ENCODE measurements around the gene CLDN5. TPM values are rescaled to one million over a fixed set of nuclear protein-coding genes. Genes with fewer than 3 reads are reported as not detected.
A peak's percentile ranks its signal among the peaks of the same experiment; 100 is the strongest.

Gene CLDN5
- total and polyA plus RNA-seq, 5 donors, result 4.1 to 23.9 (median 12.2) TPM

DNA sequence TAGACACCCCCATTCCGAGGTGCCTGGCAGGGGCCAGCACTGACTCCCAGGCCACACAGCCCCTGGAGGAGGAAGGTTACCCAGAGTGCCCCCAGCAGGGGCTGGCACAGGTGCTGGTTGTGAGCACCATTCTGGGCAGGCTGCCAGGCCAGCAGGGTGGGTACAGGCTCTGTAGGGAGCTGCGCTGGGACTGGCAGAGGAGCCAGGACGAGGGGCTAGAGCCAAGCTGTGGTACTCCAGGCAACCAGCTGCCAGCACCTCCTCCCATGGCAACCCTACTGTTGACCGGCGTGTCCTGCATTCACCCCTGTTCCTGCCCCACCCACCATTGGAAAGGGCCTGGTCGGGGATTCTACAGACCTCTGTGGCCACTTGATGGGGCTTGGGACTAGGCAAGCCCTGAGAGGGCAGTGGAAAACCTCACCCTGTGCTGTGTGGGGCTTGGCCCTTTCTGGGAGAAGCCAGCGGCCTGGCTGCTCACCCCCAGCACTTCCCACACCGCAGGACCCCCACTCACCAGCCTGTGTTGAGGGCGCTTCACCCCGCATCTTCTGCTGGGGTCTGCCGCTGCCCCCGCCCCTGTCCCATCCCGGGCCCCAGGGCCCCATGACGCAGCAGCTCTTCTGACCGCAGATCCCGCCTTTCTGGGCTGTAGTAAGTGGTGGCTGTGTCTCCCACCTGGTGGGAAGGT, 1.9 kb downstream of the CLDN5 start:
- Histone ChIP-seq H3K4me1 (ENCODE audit: control insufficient read depth, insufficient read depth, low read length) (peaks cover 2% of the 10 kb centered on the region), H3K4me3 (ENCODE audit: low read length) (peak overlapping the region; percentile 39), H3K9me3 (ENCODE audit: control insufficient read depth, low read length) (no peaks in the 10 kb centered on the region), H3K27me3 (ENCODE audit: control insufficient read depth, insufficient read depth) (no peaks in the 10 kb centered on the region), H3K27ac (ENCODE audit: low read length) (no peak overlapping the region)
- intact Hi-C loops (cut with DNase I), result no loop called here
- ATAC-seq, result peak; percentile 2 to 12
- WGBS, result 62% methylated on average over 16 of the region's 16 CpGs
- DNase-seq, result peak in 2 of 3 donors; percentile 62 to 70

DNA sequence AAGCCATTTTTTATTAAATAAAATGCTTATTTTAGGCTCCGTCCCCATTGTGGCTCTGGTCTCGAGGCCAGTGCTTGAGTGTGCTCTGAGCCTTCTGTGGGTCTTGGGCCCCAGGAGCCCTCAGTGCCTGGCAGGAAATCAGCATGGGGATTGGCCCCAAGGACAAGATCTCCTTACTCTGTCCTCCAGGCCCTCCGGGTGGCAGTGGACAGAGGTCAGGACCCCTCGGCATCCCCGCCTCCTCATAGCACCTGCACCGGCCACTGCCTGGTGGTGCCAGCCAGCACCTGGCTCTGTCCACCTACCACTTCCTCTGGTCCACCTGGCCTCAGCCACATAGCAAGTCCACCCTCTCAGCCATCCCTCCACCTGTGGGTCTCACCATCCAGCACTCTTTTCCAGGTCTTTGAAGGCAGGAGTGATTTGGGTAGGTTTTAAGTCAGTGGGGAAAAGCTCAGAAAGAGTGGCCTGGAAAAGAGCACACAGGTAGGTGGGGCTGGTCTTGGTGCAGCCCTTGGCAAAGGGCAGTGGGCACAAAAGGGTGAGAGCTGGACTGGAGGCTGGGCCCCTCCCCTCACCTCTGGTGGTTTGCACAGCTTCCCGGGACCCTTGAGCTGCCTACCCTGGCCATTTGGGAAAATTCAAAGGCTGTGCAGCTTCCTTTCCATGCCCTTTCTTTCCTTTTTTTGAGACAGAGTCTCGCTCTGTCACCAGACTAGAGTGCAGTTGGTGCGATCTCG, 3.5 kb downstream of the CLDN5 start:
- intact Hi-C loops (cut with DNase I), result no loop called here
- no peak for ATAC-seq
- 91% methylated on average over 10 of the region's 10 CpGs for WGBS
- Histone ChIP-seq H3K4me1 (ENCODE audit: control insufficient read depth, insufficient read depth, low read length) (peaks cover under 1% of the 10 kb centered on the region), H3K27ac (ENCODE audit: low read length) (no peak overlapping the region), H3K27me3 (ENCODE audit: control insufficient read depth, insufficient read depth) (no peaks in the 10 kb centered on the region), H3K4me3 (ENCODE audit: low read length) (no peak overlapping the region), H3K9me3 (ENCODE audit: control insufficient read depth, low read length) (no peaks in the 10 kb centered on the region)
- DNase-seq, result no peak

DNA sequence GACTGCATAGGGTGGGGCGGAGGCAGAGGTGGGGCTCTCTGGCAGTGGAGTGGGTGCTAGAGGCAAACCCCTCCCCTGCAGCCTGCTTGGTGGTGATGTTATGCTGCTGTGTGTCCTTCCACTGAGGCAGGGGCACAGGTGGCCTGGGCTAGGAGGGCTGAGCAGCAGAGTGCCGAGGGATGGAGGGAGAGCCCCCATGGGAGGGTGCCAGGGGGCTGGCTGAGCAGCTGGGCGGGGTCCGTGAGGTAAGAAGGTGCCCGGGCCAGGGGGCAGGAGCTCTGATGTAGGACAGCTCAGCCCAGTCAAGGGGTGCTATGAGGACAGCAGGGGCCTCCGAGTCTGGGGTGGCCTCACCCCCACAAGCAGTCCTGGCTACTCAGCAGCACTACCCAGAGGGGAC, 4.2 kb downstream of the CLDN5 start:
- H3K4me3 ChIP-seq (ENCODE audit: low read length), result no peak overlapping the region
- intact Hi-C loops (cut with DNase I), result no loop called here
- no peak for DNase-seq
- no peaks in the 10 kb centered on the region for H3K27me3 ChIP-seq (ENCODE audit: control insufficient read depth, insufficient read depth)
- no peak overlapping the region for H3K27ac ChIP-seq (ENCODE audit: low read length)
- H3K4me1 ChIP-seq (ENCODE audit: control insufficient read depth, insufficient read depth, low read length), result no peaks in the 10 kb centered on the region
- 84% methylated on average over 6 of the region's 6 CpGs for whole genome bisulfite sequencing
- no peaks in the 10 kb centered on the region for H3K9me3 ChIP-seq (ENCODE audit: control insufficient read depth, low read length)
- ATAC-seq, result no peak

DNA sequence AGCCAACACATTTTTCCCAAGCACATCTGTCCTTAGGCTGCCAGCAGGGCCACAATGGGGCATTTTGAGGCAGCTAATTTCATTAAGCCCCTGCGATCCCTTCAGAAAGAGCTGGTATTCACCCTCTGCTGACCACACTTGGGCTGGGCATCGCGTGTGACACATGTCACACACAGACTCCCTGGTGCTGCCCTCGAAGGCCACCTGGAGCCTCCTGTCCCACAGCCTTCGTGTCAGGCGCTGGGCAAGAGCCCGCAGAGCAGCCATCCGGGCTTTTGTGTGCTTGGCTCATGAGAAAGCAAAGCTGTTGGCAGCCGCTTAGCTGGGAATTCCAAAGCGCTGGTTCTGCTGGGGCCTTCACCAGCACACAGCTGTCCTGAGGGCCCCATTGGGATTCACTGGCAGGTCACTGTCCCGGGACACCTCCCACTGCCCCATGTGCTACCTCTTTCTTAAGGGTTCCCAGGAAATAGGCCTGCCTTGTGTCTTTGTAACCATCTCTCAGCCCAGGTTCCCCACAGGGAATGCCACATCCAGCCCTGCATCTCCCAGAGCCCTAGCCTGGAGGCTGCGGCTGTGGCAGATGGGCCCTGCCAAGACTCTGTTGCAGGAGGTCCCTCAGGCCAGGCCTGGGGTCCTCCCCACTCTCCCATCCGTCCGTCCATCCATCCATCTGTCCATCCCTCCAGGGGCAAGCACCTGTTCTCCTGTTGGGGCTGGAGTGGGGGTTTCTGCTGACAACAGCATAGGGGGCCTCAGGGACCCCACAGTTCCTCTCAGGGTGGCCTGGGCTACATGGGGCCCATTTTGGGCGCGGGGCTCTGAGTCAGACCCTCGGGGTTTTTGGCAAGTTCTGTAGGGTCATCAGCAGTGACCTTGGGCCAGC, 4.9 kb downstream of the CLDN5 start:
- no peak overlapping the region for H3K4me3 ChIP-seq (ENCODE audit: low read length)

DNA sequence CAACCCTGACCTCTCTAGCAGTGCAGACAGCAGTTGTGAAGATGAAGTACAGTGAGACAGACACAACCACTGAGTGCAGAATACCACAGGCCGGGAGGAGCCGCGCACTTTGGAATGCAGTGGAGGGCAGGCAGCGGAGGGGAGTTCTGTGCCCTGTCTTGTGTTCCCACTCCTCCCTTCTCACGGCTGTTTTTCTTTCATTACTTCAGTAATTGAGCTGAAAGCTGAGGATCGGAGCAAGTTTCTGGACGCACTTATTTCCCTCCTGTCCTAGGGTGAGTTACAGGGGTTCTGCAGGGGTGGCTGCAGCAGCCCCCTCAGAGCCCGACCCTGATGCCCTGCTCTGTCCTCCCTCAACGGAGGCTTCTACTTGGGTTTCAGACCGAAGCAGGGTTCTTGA, 5.6 kb downstream of the CLDN5 start:
- intact Hi-C loops (cut with DNase I), result no loop called here
- Histone ChIP-seq H3K27ac (ENCODE audit: low read length) (no peak overlapping the region), H3K4me1 (ENCODE audit: control insufficient read depth, insufficient read depth, low read length) (no peaks in the 10 kb centered on the region), H3K9me3 (ENCODE audit: control insufficient read depth, low read length) (no peaks in the 10 kb centered on the region), H3K4me3 (ENCODE audit: low read length) (no peak overlapping the region), H3K27me3 (ENCODE audit: control insufficient read depth, insufficient read depth) (no peaks in the 10 kb centered on the region)
- WGBS, result 87% methylated on average over 10 of the region's 10 CpGs
- no peak for ATAC-seq
- no peak for DNase-seq

More for the DNA sequence above, 4.9 kb downstream of the CLDN5 start:
- H3K4me1 ChIP-seq (ENCODE audit: control insufficient read depth, insufficient read depth, low read length), result no peaks in the 10 kb centered on the region
- WGBS, result 85% methylated on average over 17 of the region's 17 CpGs
- intact Hi-C loops (cut with DNase I), result no loop called here
- H3K27me3 ChIP-seq (ENCODE audit: control insufficient read depth, insufficient read depth), result no peaks in the 10 kb centered on the region
- no peak for DNase-seq
- H3K27ac ChIP-seq (ENCODE audit: low read length), result no peak overlapping the region
- ATAC-seq, result no peak
- H3K9me3 ChIP-seq (ENCODE audit: control insufficient read depth, low read length), result no peaks in the 10 kb centered on the region

DNA sequence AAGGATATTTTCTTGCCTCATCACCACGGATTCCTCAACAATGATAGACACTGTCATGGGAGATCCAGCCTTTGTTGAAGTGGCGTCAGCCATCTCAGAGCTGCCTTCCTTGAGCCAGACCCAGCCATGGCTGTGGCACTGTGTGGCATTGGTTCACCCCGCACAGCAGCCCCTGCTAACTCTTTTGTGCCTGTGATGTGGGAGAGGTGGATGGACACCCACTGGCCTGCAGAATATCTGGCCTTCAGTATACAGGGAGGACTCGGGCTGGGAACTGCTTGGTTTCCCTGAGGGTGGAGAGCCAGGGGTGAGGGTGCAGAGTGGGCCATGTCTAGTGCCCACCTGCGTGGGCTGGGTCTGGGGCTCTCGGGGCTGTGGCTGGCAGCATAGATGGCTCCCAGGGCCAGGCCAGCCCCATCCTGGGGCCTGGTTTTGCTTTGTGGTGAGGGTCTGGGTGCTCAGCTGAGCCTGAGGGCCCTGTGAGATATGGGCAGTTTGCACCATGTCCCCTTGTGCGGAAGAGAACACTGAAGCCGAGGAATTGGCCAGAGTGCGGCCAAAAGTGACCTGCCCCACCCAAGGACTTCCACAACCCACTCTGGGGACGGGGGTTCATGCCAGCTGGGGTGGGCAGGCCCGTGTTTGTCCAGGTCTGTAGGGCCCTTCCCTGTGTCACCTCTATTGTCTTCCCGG, 6.1 kb downstream of the CLDN5 start:
- Histone ChIP-seq H3K4me1 (ENCODE audit: control insufficient read depth, insufficient read depth, low read length) (no peaks in the 10 kb centered on the region), H3K4me3 (ENCODE audit: low read length) (no peak overlapping the region), H3K27me3 (ENCODE audit: control insufficient read depth, insufficient read depth) (no peaks in the 10 kb centered on the region), H3K9me3 (ENCODE audit: control insufficient read depth, low read length) (no peaks in the 10 kb centered on the region), H3K27ac (ENCODE audit: low read length) (no peak overlapping the region)
- 83% methylated on average over 12 of the region's 12 CpGs for WGBS
- ATAC-seq (no peak), DNase-seq (no peak)
- intact Hi-C loops (cut with DNase I), result no loop called here

DNA sequence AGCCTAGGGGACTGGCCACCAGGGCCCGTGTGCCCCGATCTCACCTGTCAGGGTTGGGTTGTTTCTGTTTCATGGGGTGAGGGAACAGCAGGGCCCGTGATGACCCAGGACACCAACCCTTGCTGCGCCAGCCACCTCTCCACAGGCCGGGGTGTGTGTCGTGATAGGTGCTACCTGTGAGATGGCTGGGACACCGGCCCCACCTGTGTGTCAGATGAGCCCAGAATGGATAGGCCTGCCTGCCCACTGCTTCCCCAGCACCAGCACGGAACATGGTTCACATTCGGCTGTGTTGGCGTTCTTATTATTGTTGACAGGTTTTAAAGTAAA, 7.1 kb downstream of the CLDN5 start:
- intact Hi-C loops (cut with DNase I), result no loop called here

DNA sequence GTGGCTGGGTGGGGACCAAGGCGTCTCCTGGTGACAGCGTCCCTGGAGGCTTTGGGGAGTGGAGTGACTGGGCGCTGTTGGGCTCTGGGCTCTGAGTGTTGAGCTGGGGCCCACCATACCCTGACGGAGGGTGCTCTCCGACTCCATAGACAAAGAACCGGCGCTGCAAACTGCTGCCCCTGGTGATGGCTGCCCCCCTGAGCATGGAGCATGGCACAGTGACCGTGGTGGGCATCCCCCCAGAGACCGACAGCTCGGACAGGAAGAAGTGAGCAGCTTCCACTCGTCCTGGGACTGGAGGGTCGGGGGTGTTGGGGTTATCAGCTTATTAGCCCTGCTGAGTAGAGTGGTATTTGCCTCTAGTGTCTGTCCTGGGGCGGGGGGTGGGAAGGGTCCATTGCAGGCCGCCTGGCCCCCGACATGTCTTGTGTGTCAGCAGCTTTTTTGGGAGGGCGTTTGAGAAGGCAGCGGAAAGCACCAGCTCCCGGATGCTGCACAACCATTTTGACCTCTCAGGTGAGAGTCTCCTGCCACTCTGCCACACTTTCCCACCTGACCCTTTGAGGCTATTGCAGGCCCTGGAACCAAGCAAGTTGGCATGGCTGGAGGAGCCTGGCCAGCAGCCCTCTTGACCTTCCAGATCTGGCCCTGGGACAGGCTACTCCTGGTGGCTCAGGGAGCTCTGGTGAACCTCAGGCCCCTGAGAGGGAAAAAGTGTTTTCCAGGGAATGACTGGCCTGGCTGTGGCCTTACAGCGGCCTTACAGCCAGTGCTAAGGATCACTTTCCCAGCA, 7.6 kb downstream of the CLDN5 start:
- no peaks in the 10 kb centered on the region for H3K9me3 ChIP-seq (ENCODE audit: control insufficient read depth, low read length)
- no peak for DNase-seq
- no peaks in the 10 kb centered on the region for H3K27me3 ChIP-seq (ENCODE audit: control insufficient read depth, insufficient read depth)
- 89% methylated on average over 19 of the region's 19 CpGs for WGBS
- no peak overlapping the region for H3K27ac ChIP-seq (ENCODE audit: low read length)
- intact Hi-C loops (cut with DNase I), result no loop called here
- no peak overlapping the region for H3K4me3 ChIP-seq (ENCODE audit: low read length)
- no peaks in the 10 kb centered on the region for H3K4me1 ChIP-seq (ENCODE audit: control insufficient read depth, insufficient read depth, low read length)
- ATAC-seq, result no peak

More for the DNA sequence above, 7.1 kb downstream of the CLDN5 start:
- no peaks in the 10 kb centered on the region for H3K27me3 ChIP-seq (ENCODE audit: control insufficient read depth, insufficient read depth)
- H3K27ac ChIP-seq (ENCODE audit: low read length), result no peak overlapping the region
- DNase-seq (no peak), ATAC-seq (no peak)
- WGBS, result 92% methylated on average over 10 of the region's 10 CpGs
- H3K4me3 ChIP-seq (ENCODE audit: low read length), result no peak overlapping the region
- H3K9me3 ChIP-seq (ENCODE audit: control insufficient read depth, low read length), result no peaks in the 10 kb centered on the region
- no peaks in the 10 kb centered on the region for H3K4me1 ChIP-seq (ENCODE audit: control insufficient read depth, insufficient read depth, low read length)

DNA sequence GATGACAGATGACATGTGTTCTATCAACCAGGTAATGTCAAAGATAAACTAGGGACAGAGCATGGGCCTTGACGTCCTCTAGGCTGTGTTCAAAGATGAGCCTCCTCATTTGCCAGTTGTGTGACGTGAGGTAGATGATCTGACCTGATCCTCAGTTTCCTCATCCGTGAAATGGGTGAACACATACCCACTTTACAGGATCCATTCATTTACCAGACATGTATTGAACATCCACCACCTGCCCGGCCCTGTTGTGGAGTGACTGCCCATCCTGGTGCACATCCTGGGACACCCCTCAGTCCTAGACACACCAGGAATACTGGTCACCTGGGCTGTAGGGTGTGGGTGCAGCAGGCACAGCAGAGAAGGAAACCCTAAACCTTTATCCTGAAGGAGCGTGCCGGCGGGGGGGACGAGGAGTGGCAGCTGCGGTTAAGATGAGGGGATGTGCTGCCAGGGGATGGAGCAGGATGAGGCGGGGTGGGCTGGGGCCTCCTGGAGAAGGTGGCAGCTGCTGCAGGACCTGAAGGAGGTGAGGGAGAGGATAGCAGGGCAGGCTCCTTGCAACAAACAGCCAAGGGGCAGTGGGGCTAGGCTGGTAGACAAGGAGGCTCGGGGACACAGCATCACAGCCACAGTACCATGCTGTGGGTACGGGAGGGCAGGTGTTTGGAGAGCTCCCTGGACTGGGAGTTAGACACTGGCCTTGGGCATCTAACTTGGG, 8.4 kb downstream of the CLDN5 start:
- intact Hi-C loops (cut with DNase I), result no loop called here
- DNase-seq (no peak), ATAC-seq (no peak)
- Histone ChIP-seq H3K4me3 (ENCODE audit: low read length) (no peak overlapping the region), H3K9me3 (ENCODE audit: control insufficient read depth, low read length) (no peaks in the 10 kb centered on the region), H3K27ac (ENCODE audit: low read length) (no peak overlapping the region), H3K27me3 (ENCODE audit: control insufficient read depth, insufficient read depth) (no peaks in the 10 kb centered on the region), H3K4me1 (ENCODE audit: control insufficient read depth, insufficient read depth, low read length) (no peaks in the 10 kb centered on the region)
- 95% methylated on average over 12 of the region's 12 CpGs for WGBS

Measured in right cardiac atrium (tissue), 5 donors.